HEK293 (cell line): ENCODE data around the gene NIPAL3.

Source experiments
- MZF1 ChIP-seq: fragments of 450-650 bp; formaldehyde crosslinking; IDR thresholded peaks from 2 replicates; pipeline ENCODE4 v1.5.1; 2017; ENCODE audit warnings: missing biosample characterization, missing genetic modification characterization, borderline replicate concordance
- TCF7L2 ChIP-seq: IDR thresholded peaks from 2 replicates; pipeline ENCODE4 v1.6.1; 2011; ENCODE audit warnings: low read depth, mild to moderate bottlenecking, inconsistent platforms, low read length, moderate library complexity, borderline replicate concordance
- ZFP37 ChIP-seq: fragments of 450-650 bp; formaldehyde crosslinking; IDR thresholded peaks from 2 replicates; pipeline ENCODE4 v1.5.1; 2016; ENCODE audit warnings: missing biosample characterization, missing genetic modification characterization
- ZNF112 ChIP-seq: fragments of 450-650 bp; formaldehyde crosslinking; IDR thresholded peaks from 2 replicates; pipeline ENCODE4 v1.5.0; 2017; ENCODE audit warnings: missing biosample characterization, missing genetic modification characterization
- ZNF146 ChIP-seq: fragments of 450-650 bp; formaldehyde crosslinking; IDR thresholded peaks from 2 replicates; pipeline ENCODE4 v1.5.1; 2016; ENCODE audit warnings: missing biosample characterization, missing genetic modification characterization
- ZNF391 ChIP-seq: fragments of 450-650 bp; formaldehyde crosslinking; IDR thresholded peaks from 2 replicates; pipeline ENCODE4 v1.5.1; 2016; ENCODE audit warnings: low read depth, missing biosample characterization, missing genetic modification characterization, borderline replicate concordance
- ZNF449 ChIP-seq: fragments of 450-650 bp; formaldehyde crosslinking; IDR thresholded peaks from 2 replicates; pipeline ENCODE4 v1.5.1; 2017; ENCODE audit warnings: missing biosample characterization, mild to moderate bottlenecking, missing genetic modification characterization, moderate library complexity
- ZNF596 ChIP-seq: fragments of 450-650 bp; IDR thresholded peaks from 2 replicates; pipeline ENCODE4 v1.5.0; 2018; ENCODE audit warnings: missing biosample characterization, mild to moderate bottlenecking, missing genetic modification characterization, moderate library complexity
- ZSCAN23 ChIP-seq: fragments of 450-650 bp; formaldehyde crosslinking; IDR thresholded peaks from 2 replicates; pipeline ENCODE4 v1.5.1; 2016; ENCODE audit warnings: missing biosample characterization, missing genetic modification characterization
- TF ChIP-seq, protein P1 (sequence below): fragments of 450-650 bp; formaldehyde crosslinking; IDR thresholded peaks from 2 replicates; pipeline ENCODE4 v1.5.1; 2016; ENCODE audit warnings: missing biosample characterization, missing genetic modification characterization
- TF ChIP-seq, protein P2 (sequence below): fragments of 450-650 bp; formaldehyde crosslinking; IDR thresholded peaks from 2 replicates; pipeline ENCODE4 v1.5.1; 2016; ENCODE audit warnings: missing biosample characterization, missing genetic modification characterization
- TF ChIP-seq, protein P3 (sequence below): fragments of 450-650 bp; formaldehyde crosslinking; IDR thresholded peaks from 2 replicates; pipeline ENCODE4 v1.5.1; 2016; ENCODE audit warnings: missing biosample characterization, missing genetic modification characterization
- TF ChIP-seq, protein P4 (sequence below): fragments of 450-650 bp; formaldehyde crosslinking; conservative IDR thresholded peaks from 2 replicates; pipeline ENCODE4 v1.5.1; 2016; ENCODE audit warnings: low read depth, missing biosample characterization, missing genetic modification characterization

- TF ChIP-seq, protein P1, sequence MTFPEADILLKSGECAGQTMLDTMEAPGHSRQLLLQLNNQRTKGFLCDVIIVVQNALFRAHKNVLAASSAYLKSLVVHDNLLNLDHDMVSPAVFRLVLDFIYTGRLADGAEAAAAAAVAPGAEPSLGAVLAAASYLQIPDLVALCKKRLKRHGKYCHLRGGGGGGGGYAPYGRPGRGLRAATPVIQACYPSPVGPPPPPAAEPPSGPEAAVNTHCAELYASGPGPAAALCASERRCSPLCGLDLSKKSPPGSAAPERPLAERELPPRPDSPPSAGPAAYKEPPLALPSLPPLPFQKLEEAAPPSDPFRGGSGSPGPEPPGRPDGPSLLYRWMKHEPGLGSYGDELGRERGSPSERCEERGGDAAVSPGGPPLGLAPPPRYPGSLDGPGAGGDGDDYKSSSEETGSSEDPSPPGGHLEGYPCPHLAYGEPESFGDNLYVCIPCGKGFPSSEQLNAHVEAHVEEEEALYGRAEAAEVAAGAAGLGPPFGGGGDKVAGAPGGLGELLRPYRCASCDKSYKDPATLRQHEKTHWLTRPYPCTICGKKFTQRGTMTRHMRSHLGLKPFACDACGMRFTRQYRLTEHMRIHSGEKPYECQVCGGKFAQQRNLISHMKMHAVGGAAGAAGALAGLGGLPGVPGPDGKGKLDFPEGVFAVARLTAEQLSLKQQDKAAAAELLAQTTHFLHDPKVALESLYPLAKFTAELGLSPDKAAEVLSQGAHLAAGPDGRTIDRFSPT (tag by site-specific recombination) = no peak
- TF ChIP-seq, protein P2, sequence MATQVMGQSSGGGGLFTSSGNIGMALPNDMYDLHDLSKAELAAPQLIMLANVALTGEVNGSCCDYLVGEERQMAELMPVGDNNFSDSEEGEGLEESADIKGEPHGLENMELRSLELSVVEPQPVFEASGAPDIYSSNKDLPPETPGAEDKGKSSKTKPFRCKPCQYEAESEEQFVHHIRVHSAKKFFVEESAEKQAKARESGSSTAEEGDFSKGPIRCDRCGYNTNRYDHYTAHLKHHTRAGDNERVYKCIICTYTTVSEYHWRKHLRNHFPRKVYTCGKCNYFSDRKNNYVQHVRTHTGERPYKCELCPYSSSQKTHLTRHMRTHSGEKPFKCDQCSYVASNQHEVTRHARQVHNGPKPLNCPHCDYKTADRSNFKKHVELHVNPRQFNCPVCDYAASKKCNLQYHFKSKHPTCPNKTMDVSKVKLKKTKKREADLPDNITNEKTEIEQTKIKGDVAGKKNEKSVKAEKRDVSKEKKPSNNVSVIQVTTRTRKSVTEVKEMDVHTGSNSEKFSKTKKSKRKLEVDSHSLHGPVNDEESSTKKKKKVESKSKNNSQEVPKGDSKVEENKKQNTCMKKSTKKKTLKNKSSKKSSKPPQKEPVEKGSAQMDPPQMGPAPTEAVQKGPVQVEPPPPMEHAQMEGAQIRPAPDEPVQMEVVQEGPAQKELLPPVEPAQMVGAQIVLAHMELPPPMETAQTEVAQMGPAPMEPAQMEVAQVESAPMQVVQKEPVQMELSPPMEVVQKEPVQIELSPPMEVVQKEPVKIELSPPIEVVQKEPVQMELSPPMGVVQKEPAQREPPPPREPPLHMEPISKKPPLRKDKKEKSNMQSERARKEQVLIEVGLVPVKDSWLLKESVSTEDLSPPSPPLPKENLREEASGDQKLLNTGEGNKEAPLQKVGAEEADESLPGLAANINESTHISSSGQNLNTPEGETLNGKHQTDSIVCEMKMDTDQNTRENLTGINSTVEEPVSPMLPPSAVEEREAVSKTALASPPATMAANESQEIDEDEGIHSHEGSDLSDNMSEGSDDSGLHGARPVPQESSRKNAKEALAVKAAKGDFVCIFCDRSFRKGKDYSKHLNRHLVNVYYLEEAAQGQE (tag by site-specific recombination) = no peak
- TF ChIP-seq ZNF596 (tag by site-specific recombination) (no peak), ZNF449 (tag by site-specific recombination) (no peak), ZSCAN23 (no peak), ZNF146 (tag by site-specific recombination) (no peak), ZNF391 (tag by site-specific recombination) (no peak), ZNF112 (no peak), MZF1 (tag by site-specific recombination) (no peak), TCF7L2 (no peak), ZFP37 (tag by site-specific recombination) (no peak)
- TF ChIP-seq, protein P3, sequence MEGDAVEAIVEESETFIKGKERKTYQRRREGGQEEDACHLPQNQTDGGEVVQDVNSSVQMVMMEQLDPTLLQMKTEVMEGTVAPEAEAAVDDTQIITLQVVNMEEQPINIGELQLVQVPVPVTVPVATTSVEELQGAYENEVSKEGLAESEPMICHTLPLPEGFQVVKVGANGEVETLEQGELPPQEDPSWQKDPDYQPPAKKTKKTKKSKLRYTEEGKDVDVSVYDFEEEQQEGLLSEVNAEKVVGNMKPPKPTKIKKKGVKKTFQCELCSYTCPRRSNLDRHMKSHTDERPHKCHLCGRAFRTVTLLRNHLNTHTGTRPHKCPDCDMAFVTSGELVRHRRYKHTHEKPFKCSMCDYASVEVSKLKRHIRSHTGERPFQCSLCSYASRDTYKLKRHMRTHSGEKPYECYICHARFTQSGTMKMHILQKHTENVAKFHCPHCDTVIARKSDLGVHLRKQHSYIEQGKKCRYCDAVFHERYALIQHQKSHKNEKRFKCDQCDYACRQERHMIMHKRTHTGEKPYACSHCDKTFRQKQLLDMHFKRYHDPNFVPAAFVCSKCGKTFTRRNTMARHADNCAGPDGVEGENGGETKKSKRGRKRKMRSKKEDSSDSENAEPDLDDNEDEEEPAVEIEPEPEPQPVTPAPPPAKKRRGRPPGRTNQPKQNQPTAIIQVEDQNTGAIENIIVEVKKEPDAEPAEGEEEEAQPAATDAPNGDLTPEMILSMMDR (tag by site-specific recombination) = no peak
- TF ChIP-seq, protein P4, sequence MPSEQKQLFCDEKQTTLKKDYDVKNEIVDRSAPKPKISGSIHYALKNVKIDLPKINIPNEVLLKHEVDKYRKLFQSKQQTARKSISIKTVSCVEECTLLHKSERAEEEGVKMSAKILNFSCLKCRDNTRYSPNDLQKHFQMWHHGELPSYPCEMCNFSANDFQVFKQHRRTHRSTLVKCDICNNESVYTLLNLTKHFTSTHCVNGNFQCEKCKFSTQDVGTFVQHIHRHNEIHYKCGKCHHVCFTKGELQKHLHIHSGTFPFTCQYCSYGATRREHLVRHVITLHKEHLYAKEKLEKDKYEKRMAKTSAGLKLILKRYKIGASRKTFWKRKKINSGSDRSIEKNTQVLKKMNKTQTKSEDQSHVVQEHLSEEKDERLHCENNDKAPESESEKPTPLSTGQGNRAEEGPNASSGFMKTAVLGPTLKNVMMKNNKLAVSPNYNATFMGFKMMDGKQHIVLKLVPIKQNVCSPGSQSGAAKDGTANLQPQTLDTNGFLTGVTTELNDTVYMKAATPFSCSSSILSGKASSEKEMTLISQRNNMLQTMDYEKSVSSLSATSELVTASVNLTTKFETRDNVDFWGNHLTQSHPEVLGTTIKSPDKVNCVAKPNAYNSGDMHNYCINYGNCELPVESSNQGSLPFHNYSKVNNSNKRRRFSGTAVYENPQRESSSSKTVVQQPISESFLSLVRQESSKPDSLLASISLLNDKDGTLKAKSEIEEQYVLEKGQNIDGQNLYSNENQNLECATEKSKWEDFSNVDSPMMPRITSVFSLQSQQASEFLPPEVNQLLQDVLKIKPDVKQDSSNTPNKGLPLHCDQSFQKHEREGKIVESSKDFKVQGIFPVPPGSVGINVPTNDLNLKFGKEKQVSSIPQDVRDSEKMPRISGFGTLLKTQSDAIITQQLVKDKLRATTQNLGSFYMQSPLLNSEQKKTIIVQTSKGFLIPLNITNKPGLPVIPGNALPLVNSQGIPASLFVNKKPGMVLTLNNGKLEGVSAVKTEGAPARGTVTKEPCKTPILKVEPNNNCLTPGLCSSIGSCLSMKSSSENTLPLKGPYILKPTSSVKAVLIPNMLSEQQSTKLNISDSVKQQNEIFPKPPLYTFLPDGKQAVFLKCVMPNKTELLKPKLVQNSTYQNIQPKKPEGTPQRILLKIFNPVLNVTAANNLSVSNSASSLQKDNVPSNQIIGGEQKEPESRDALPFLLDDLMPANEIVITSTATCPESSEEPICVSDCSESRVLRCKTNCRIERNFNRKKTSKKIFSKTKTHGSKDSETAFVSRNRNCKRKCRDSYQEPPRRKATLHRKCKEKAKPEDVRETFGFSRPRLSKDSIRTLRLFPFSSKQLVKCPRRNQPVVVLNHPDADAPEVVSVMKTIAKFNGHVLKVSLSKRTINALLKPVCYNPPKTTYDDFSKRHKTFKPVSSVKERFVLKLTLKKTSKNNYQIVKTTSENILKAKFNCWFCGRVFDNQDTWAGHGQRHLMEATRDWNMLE (tag by site-specific recombination) = no peak
These were observed 67.8 kb downstream of the NIPAL3 start for GRCh38 chr1:24483441-24483840.
